HEK293 (cell line): ENCODE results near the gene IRX4.

ENCODE experiments used
- CTCF ChIA-PET: fragments of 350-600 bp; formaldehyde crosslinking; extraction: SDS; loops from one replicate; lab custom pipeline; 2021; ENCODE audit warnings: antibody characterized with exemption; lab: Yijun Ruan, JAX
- POLR2A ChIA-PET: fragments of 300-600 bp; formaldehyde crosslinking; extraction: SDS; loops from one replicate; lab custom pipeline; 2020; ENCODE audit warnings: antibody characterized with exemption, inconsistent platforms; lab: Yijun Ruan, JAX
- H3K27ac ChIP-seq: fragments of 200-500 bp; sonication (Bioruptor generic); 2 replicates; pipeline ENCODE4 v1.5.1; 2014; ENCODE audit warnings: low read depth, low read length, control low read depth, inconsistent platforms; ENCODE audit errors: extremely low read depth
- H3K36me3 ChIP-seq, 2 experiments: fragments of 200-500 bp in 1 of 2; sonication (Bioruptor generic) in 1 of 2; 1 replicate in 1 of 2; 2 replicates in 1 of 2; pipeline ENCODE4 v1.5.1; 2014 to 2017; ENCODE audit warnings: inconsistent platforms in 2 of 2, low read length in 2 of 2; ENCODE audit not compliant: control insufficient read depth in 2 of 2, insufficient read depth in 1 of 2
- H3K4me1 ChIP-seq: fragments of 200-500 bp; sonication (Bioruptor generic); 2 replicates; pipeline ENCODE4 v1.5.1; 2014; ENCODE audit warnings: mild to moderate bottlenecking, low read length, inconsistent platforms; ENCODE audit not compliant: control insufficient read depth, insufficient read depth
- H3K4me3 ChIP-seq: 2 replicates; pipeline ENCODE4 v1.5.1; 2011; ENCODE audit warnings: low read depth, mild to moderate bottlenecking, control low read depth, low read length, moderate library complexity
- H3K9me3 ChIP-seq: fragments of 200-500 bp; sonication (Bioruptor generic); 2 replicates; pipeline ENCODE4 v1.5.1; 2014; ENCODE audit warnings: low read depth, low read length, inconsistent platforms; ENCODE audit not compliant: control insufficient read depth, insufficient read depth
- KLF10 ChIP-seq: fragments of 450-650 bp; IDR thresholded peaks from 2 replicates; pipeline ENCODE4 v1.5.1; 2018; ENCODE audit warnings: missing biosample characterization, mild to moderate bottlenecking, missing genetic modification characterization
- KLF16 ChIP-seq: fragments of 450-650 bp; formaldehyde crosslinking; IDR thresholded peaks from 2 replicates; pipeline ENCODE4 v1.5.1; 2017; ENCODE audit warnings: missing biosample characterization, missing genetic modification characterization
- KLF8 ChIP-seq: fragments of 450-650 bp; formaldehyde crosslinking; IDR thresholded peaks from 2 replicates; pipeline ENCODE4 v1.5.1; 2016; ENCODE audit warnings: missing biosample characterization, missing genetic modification characterization
- SALL2 ChIP-seq: fragments of 450-650 bp; formaldehyde crosslinking; IDR thresholded peaks from 2 replicates; pipeline ENCODE4 v1.5.0; 2017; ENCODE audit warnings: missing biosample characterization, mild to moderate bottlenecking, missing genetic modification characterization, borderline replicate concordance
- YY1 ChIP-seq: fragments of 450-650 bp; formaldehyde crosslinking; IDR thresholded peaks from 2 replicates; pipeline ENCODE4 v1.5.1; 2018; ENCODE audit warnings: missing biosample characterization, missing genetic modification characterization
- ZFP3 ChIP-seq: fragments of 450-650 bp; formaldehyde crosslinking; IDR thresholded peaks from 2 replicates; pipeline ENCODE4 v1.5.1; 2016; ENCODE audit warnings: low read depth, missing biosample characterization, missing genetic modification characterization
- ZFP37 ChIP-seq: fragments of 450-650 bp; formaldehyde crosslinking; IDR thresholded peaks from 2 replicates; pipeline ENCODE4 v1.5.1; 2016; ENCODE audit warnings: missing biosample characterization, missing genetic modification characterization
- ZNF184 ChIP-seq: fragments of 450-650 bp; IDR thresholded peaks from 2 replicates; pipeline ENCODE4 v1.5.1; 2018; ENCODE audit warnings: missing biosample characterization, mild to moderate bottlenecking, missing genetic modification characterization
- ZNF202 ChIP-seq: fragments of 450-650 bp; formaldehyde crosslinking; IDR thresholded peaks from 2 replicates; pipeline ENCODE4 v1.5.1; 2016; ENCODE audit warnings: missing biosample characterization, missing genetic modification characterization, borderline replicate concordance
- ZNF23 ChIP-seq: fragments of 450-650 bp; formaldehyde crosslinking; IDR thresholded peaks from 2 replicates; pipeline ENCODE4 v1.5.1; 2016; ENCODE audit warnings: missing biosample characterization, missing genetic modification characterization, borderline replicate concordance
- ZNF24 ChIP-seq: fragments of 450-650 bp; formaldehyde crosslinking; IDR thresholded peaks from 2 replicates; pipeline ENCODE4 v1.5.1; 2016; ENCODE audit warnings: missing biosample characterization, missing genetic modification characterization
- ZNF248 ChIP-seq: fragments of 450-650 bp; formaldehyde crosslinking; IDR thresholded peaks from 2 replicates; pipeline ENCODE4 v1.5.1; 2017; ENCODE audit warnings: missing biosample characterization, missing genetic modification characterization
- ZNF302 ChIP-seq: fragments of 450-650 bp; formaldehyde crosslinking; IDR thresholded peaks from 2 replicates; pipeline ENCODE4 v1.5.1; 2016; ENCODE audit warnings: missing biosample characterization, missing genetic modification characterization, low read depth
- ZNF394 ChIP-seq: fragments of 450-650 bp; formaldehyde crosslinking; IDR thresholded peaks from 2 replicates; pipeline ENCODE4 v1.5.1; 2016; ENCODE audit warnings: missing biosample characterization, missing genetic modification characterization, mild to moderate bottlenecking, moderate library complexity, borderline replicate concordance
- ZNF426 ChIP-seq: fragments of 450-650 bp; formaldehyde crosslinking; IDR thresholded peaks from 2 replicates; pipeline ENCODE4 v1.5.1; 2017; ENCODE audit warnings: missing biosample characterization, missing genetic modification characterization, mild to moderate bottlenecking, inconsistent platforms, moderate library complexity
- ZNF571 ChIP-seq: fragments of 450-650 bp; formaldehyde crosslinking; IDR thresholded peaks from 2 replicates; pipeline ENCODE4 v1.5.0; 2017; ENCODE audit warnings: missing biosample characterization, missing genetic modification characterization
- ZNF624 ChIP-seq: fragments of 450-650 bp; formaldehyde crosslinking; IDR thresholded peaks from 2 replicates; pipeline ENCODE4 v1.5.1; 2017; ENCODE audit warnings: missing biosample characterization, missing genetic modification characterization
- ZNF664 ChIP-seq: fragments of 450-650 bp; formaldehyde crosslinking; IDR thresholded peaks from 2 replicates; pipeline ENCODE4 v1.5.1; 2016; ENCODE audit warnings: missing biosample characterization, missing genetic modification characterization
- TF ChIP-seq, protein P1 (sequence below): fragments of 450-650 bp; formaldehyde crosslinking; IDR thresholded peaks from 2 replicates; pipeline ENCODE4 v1.5.1; 2016; ENCODE audit warnings: missing biosample characterization, missing genetic modification characterization
- TF ChIP-seq, protein P2 (sequence below): fragments of 450-650 bp; IDR thresholded peaks from 2 replicates; pipeline ENCODE4 v1.5.1; 2018; ENCODE audit warnings: missing biosample characterization, missing genetic modification characterization
- TF ChIP-seq, protein P3 (sequence below): fragments of 450-650 bp; formaldehyde crosslinking; IDR thresholded peaks from 2 replicates; pipeline ENCODE4 v1.5.1; 2016; ENCODE audit warnings: missing biosample characterization, missing genetic modification characterization
- TF ChIP-seq, protein P4 (sequence below): fragments of 450-650 bp; formaldehyde crosslinking; IDR thresholded peaks from 2 replicates; pipeline ENCODE4 v1.5.1; 2016; ENCODE audit warnings: missing biosample characterization, missing genetic modification characterization

Gene IRX4

DNA sequence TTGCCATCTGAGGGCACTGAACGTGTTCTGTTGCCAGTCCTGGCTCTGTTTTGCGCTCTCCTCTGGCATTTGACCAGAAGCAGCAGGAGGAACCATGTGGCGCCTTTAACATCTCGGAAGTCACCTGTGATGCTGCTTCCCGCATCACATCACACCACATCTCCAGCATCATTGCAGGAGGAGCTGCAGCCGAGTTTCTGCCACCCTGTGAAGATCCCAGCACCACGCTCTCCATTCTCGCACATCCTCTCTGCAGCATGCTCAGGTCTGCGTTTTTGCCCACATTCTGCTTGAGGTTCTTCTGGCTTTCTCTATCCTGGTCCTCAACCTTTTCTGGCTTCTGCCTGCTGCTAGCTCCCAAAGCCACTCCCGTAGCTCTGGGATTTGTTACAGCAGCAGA, 11.0 kb upstream of the IRX4 start (continued):
- TF ChIP-seq KLF8 (tag by site-specific recombination) (no peak), ZNF571 (no peak), ZNF394 (no peak)
- TF ChIP-seq, protein P1, sequence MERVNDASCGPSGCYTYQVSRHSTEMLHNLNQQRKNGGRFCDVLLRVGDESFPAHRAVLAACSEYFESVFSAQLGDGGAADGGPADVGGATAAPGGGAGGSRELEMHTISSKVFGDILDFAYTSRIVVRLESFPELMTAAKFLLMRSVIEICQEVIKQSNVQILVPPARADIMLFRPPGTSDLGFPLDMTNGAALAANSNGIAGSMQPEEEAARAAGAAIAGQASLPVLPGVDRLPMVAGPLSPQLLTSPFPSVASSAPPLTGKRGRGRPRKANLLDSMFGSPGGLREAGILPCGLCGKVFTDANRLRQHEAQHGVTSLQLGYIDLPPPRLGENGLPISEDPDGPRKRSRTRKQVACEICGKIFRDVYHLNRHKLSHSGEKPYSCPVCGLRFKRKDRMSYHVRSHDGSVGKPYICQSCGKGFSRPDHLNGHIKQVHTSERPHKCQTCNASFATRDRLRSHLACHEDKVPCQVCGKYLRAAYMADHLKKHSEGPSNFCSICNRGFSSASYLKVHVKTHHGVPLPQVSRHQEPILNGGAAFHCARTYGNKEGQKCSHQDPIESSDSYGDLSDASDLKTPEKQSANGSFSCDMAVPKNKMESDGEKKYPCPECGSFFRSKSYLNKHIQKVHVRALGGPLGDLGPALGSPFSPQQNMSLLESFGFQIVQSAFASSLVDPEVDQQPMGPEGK (tag by site-specific recombination), result no peak

DNA sequence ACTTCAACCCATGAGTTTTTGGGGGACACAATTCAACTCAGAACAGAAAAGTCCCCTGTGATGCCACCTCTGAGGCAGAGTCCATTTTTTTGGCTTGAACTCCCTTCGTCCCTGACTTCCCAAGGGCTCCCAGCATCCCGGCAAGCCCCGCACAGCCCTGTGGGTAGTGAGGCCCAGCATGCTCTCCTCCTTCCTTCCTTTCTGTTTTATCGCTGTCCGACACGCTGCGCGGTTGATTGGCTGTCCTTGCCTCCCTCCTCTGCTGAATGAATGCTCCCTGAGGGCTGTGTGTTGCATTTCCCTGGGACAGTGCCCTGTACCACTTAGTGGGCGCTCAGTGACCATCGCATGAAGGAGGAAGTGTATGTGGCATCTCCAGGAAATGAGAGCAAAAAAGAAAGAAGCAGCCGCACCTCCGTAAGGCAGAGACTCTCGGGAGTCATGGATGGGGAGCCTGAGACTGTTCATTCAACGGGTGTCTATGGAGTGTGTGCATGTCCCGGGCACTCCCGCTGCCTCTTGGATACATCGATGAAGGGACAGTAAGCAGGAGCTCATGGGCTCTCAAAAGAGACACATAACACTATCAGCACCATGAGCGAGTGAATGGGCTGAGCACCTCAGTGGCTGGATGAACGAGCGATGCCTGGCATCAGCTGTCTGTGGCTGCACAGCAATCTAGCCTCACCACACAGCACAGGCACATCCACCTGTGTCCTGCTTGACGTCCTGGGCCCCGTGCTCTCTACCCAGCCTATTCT, 10.1 kb upstream of the IRX4 start:
- ChIA-PET CTCF (interaction anchor here (0.7 kb wide), 1 partner anchor 128 kb away, joined by 3 read pairs; no protein-coding TSS in a partner anchor), POLR2A (no interaction called here)
- TF ChIP-seq, protein P2, sequence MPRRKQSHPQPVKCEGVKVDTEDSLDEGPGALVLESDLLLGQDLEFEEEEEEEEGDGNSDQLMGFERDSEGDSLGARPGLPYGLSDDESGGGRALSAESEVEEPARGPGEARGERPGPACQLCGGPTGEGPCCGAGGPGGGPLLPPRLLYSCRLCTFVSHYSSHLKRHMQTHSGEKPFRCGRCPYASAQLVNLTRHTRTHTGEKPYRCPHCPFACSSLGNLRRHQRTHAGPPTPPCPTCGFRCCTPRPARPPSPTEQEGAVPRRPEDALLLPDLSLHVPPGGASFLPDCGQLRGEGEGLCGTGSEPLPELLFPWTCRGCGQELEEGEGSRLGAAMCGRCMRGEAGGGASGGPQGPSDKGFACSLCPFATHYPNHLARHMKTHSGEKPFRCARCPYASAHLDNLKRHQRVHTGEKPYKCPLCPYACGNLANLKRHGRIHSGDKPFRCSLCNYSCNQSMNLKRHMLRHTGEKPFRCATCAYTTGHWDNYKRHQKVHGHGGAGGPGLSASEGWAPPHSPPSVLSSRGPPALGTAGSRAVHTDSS (tag by site-specific recombination), result no peak
- TF ChIP-seq, protein P3, sequence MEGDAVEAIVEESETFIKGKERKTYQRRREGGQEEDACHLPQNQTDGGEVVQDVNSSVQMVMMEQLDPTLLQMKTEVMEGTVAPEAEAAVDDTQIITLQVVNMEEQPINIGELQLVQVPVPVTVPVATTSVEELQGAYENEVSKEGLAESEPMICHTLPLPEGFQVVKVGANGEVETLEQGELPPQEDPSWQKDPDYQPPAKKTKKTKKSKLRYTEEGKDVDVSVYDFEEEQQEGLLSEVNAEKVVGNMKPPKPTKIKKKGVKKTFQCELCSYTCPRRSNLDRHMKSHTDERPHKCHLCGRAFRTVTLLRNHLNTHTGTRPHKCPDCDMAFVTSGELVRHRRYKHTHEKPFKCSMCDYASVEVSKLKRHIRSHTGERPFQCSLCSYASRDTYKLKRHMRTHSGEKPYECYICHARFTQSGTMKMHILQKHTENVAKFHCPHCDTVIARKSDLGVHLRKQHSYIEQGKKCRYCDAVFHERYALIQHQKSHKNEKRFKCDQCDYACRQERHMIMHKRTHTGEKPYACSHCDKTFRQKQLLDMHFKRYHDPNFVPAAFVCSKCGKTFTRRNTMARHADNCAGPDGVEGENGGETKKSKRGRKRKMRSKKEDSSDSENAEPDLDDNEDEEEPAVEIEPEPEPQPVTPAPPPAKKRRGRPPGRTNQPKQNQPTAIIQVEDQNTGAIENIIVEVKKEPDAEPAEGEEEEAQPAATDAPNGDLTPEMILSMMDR (tag by site-specific recombination), result no peak
- TF ChIP-seq ZFP37 (tag by site-specific recombination) (no peak), ZNF202 (tag by site-specific recombination) (no peak), ZNF302 (tag by site-specific recombination) (no peak), ZNF426 (tag by site-specific recombination) (no peak), ZNF664 (tag by site-specific recombination) (no peak), ZNF624 (no peak), ZNF248 (no peak), SALL2 (tag by site-specific recombination) (no peak), ZNF24 (tag by site-specific recombination) (no peak), ZNF23 (tag by site-specific recombination) (no peak), ZFP3 (tag by site-specific recombination) (no peak), ZNF184 (no peak), YY1 (tag by site-specific recombination) (no peak), KLF16 (tag by site-specific recombination) (no peak), KLF10 (tag by site-specific recombination) (no peak)
- TF ChIP-seq, protein P4, sequence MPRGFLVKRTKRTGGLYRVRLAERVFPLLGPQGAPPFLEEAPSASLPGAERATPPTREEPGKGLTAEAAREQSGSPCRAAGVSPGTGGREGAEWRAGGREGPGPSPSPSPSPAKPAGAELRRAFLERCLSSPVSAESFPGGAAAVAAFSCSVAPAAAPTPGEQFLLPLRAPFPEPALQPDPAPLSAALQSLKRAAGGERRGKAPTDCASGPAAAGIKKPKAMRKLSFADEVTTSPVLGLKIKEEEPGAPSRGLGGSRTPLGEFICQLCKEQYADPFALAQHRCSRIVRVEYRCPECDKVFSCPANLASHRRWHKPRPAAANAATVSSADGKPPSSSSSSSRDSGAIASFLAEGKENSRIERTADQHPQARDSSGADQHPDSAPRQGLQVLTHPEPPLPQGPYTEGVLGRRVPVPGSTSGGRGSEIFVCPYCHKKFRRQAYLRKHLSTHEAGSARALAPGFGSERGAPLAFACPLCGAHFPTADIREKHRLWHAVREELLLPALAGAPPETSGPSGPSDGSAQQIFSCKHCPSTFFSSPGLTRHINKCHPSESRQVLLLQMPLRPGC (tag by site-specific recombination), result no peak
- Histone ChIP-seq H3K36me3 (no peaks in the 10 kb centered on the region), H3K4me1 (no peaks in the 10 kb centered on the region), H3K27ac (no peak overlapping the region), H3K4me3 (no peak overlapping the region), H3K9me3 (no peaks in the 10 kb centered on the region)
